Retinal pigment epithelial cell (primary cell): ENCODE data around the gene CTLA4.

Experiments used
- DNase-seq: peaks from one replicate; pipeline ENCODE4 v3.0.0-alpha.2; 2010; ENCODE audit warnings: low read depth
- H3K4me3 ChIP-seq: 2 replicates; pipeline ENCODE4 v1.5.1; 2011; ENCODE audit warnings: mild to moderate bottlenecking, low read length, control low read depth, moderate library complexity
- CTCF ChIP-seq: conservative IDR thresholded peaks from 2 replicates; pipeline ENCODE4 v1.5.1; 2011; ENCODE audit warnings: low read depth, low read length, control low read depth, inconsistent platforms

CTLA4 gene

GRCh38 chr2:203889542-203889941 is 22.0 kb downstream of the CTLA4 start:
- TF ChIP-seq CTCF: no peak
- DNase-seq: no peak
- H3K4me3 ChIP-seq: no peak overlapping the region

DNA sequence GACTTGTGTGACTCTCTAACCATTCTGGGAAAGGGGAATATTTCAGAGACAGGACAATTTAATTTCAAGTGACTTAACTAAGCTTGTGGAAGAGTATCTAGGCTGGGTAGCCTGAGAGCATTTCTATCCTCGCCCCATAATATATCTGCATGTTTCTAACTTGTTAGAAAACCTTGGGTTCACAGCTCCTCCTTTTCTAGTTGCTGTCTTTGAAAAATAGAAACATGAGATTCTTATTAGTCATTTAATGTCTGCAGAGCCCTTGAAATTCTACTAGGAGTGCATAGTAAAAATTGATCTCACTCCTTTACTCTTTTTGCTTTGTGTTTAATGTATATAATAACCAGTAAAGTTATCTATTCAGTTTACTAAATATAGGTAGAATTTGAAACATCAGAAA is 22.4 kb downstream of the CTLA4 start:
- DNase-seq: no peak
- no peak for TF ChIP-seq CTCF
- H3K4me3 ChIP-seq: no peak overlapping the region

- no peak for DNase-seq
- no peak overlapping the region for H3K4me3 ChIP-seq
- TF ChIP-seq CTCF: no peak
Measured at GRCh38 chr2:203890733-203891132, 23.2 kb downstream of the CTLA4 start.

DNA sequence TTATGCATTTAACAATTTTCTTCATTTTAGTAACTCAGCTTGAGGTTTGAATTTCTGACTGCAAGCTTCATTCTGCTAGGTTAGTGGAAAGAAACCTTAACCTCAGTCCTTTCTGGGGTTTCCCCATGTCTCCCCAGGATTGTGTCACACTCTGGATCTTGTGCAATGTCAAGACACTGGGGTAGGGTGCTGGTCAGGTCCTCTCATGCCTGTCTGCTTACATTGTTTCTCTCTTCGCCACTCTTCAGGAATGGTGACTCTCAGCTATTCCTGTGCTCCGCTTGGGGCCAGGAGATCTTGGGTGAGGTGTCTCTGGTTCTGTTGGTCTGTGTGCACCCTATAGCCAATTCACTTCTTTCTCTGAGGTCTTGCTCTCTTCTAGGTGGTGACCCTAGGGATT is 23.9 kb downstream of the CTLA4 start:
- no peak for TF ChIP-seq CTCF
- DNase-seq: no peak
- no peak overlapping the region for H3K4me3 ChIP-seq

DNA sequence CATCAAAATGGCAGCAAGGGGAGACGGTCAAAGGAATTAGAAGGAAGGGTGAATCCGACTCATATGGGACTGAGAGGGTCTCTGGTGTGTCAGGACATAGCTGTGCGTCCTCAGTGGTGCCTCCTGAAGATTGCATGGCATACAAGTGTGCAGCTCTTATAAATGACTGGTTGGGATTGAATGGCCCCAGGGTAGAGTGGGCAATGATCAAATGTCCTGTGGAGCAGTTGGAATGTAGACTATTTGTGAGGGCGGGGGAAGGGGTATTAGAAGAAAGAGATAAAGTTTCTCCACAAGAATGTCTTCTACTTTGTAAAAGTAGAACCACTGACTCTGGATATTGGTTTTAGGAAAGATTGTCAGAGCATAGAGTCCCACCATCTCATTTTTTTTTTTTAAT is 24.6 kb downstream of the CTLA4 start:
- no peak for DNase-seq
- H3K4me3 ChIP-seq: no peak overlapping the region
- no peak for TF ChIP-seq CTCF

GRCh38 chr2:203893401-203893800 is 25.8 kb downstream of the CTLA4 start:
- no peak overlapping the region for H3K4me3 ChIP-seq
- no peak for TF ChIP-seq CTCF
- DNase-seq: no peak

DNA sequence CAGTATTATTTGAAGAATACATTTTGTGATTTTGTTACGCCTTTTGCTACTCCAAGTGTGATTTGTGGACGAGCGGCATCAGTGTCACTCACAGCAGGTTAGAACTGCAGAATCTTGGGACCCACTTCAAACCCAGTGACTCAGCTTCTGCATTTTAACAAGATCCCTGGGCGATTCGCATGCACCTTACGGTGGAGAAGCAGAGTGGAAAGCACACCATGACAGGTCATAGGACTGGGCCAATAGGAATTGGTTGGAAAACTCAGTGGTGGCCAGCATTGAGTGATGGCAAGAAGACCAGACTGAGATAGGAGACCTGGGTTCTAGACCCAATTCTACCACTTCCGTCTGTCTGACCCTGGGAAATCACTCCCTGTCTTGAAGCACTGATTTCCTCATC is 26.3 kb downstream of the CTLA4 start:
- no peak for TF ChIP-seq CTCF
- H3K4me3 ChIP-seq: no peak overlapping the region
- DNase-seq: no peak
